HCT116 (cell line): ENCODE results near the gene MIEN1. TPM values are rescaled to one million over a fixed set of nuclear protein-coding genes. Genes with fewer than 3 reads are reported as not detected.

Experiments
- ATAC-seq: fragments of 200-7000 bp; cut with Tn5 transposase; 2 replicates; pipeline ENCODE4 v1.9.1; 2020; ENCODE audit warnings: mild to moderate bottlenecking, moderate library complexity
- Bru-seq: library from RNA; stranded (reverse); fragments of 400-500 nt; gene quantifications from one replicate; lab custom pipeline; 2021; lab: Mats Ljungman, UMichigan
- BruChase-seq, 2 experiments: library from RNA; stranded (reverse); fragments of 400-500 nt; gene quantifications; one replicate each; lab custom pipeline; 2021; lab: Mats Ljungman, UMichigan
- BruUV-seq: library from RNA; stranded (reverse); fragments of 400-500 nt; replicated peaks from 2 replicates; lab custom pipeline; 2021; lab: Mats Ljungman, UMichigan
- CTCF ChIA-PET: fragments of 300-600 bp; sonication (Branson Sonifier 250); formaldehyde crosslinking; loops from one replicate; lab custom pipeline; 2021; ENCODE audit warnings: antibody characterized with exemption; lab: Charles Lee
- POLR2A ChIA-PET: fragments of 300-600, 350-600 bp; sonication (Branson Sonifier 250); formaldehyde crosslinking; loops from one replicate; lab custom pipeline; 2021; ENCODE audit warnings: antibody characterized with exemption; lab: Charles Lee
- RAD21 ChIA-PET, 2 experiments: fragments of 300-600 bp; sonication (Branson Sonifier 250); formaldehyde crosslinking; loops; one replicate each; lab custom pipeline; 2023; ENCODE audit warnings: low total read pairs in 2 of 2; ENCODE audit not compliant: uncharacterized antibody in 2 of 2, unreplicated experiment in 2 of 2, low non-redundant PET in 1 of 2; lab: Charles Lee
- DNase-seq: peaks from one replicate; pipeline ENCODE4 v3.0.0-alpha.2; 2010; ENCODE audit warnings: low read depth, low spot score
- H2AFZ ChIP-seq: fragments of 200-600 bp; shearing (Covaris generic), sonication (generic); 2 replicates; pipeline ENCODE4 v1.6.1; 2017; ENCODE audit warnings: low read depth, mixed run types, mixed read lengths, antibody characterized with exemption, low read length; ENCODE audit not compliant: poor library complexity, severe bottlenecking
- H3K27ac ChIP-seq: 2 replicates; pipeline ENCODE4 v1.5.1; 2012; ENCODE audit warnings: low read depth, low read length
- H3K27me3 ChIP-seq: fragments of 200-600 bp; sonication (generic); 2 replicates; pipeline ENCODE4 v1.6.1; 2016; ENCODE audit warnings: mixed run types, low read length, mixed read lengths; ENCODE audit not compliant: insufficient read depth
- H3K36me3 ChIP-seq, 2 experiments: fragments of 200-500 bp in 1 of 2; fragments of 200-600 bp in 1 of 2; sonication (Bioruptor generic) in 1 of 2; sonication (generic) in 1 of 2; 2 replicates each; pipeline versions ENCODE4 v1.5.1 to v1.6.1; 2014 to 2016; ENCODE audit warnings: low read length in 2 of 2, inconsistent platforms in 1 of 2, mixed read lengths in 1 of 2, mixed run types in 1 of 2; ENCODE audit not compliant: insufficient read depth in 2 of 2, control insufficient read depth in 1 of 2
- H3K4me1 ChIP-seq, 2 experiments: fragments of 200-600 bp in 1 of 2; sonication (generic) in 1 of 2; 2 replicates each; pipeline versions ENCODE4 v1.5.1 to v1.6.1; 2012 to 2017; ENCODE audit warnings: low read length in 2 of 2, inconsistent platforms in 1 of 2, mild to moderate bottlenecking in 1 of 2, mixed read lengths in 1 of 2, mixed run types in 1 of 2, moderate library complexity in 1 of 2; ENCODE audit not compliant: insufficient read depth in 2 of 2, control insufficient read depth in 1 of 2
- H3K4me2 ChIP-seq: fragments of 200-600 bp; sonication (generic); 2 replicates; pipeline ENCODE4 v1.6.1; 2017; ENCODE audit warnings: mixed run types, low read length, mixed read lengths
- H3K4me3 ChIP-seq, 2 experiments: fragments of 200-600 bp in 1 of 2; sonication (generic) in 1 of 2; replicated peaks in 1 of 2; 2 replicates each; pipeline ENCODE4 v1.5.1; 2011 to 2016; ENCODE audit warnings: low read length in 2 of 2, control low read depth in 1 of 2, low read depth in 1 of 2, mild to moderate bottlenecking in 1 of 2, mixed read lengths in 1 of 2, mixed run types in 1 of 2
- H3K79me2 ChIP-seq: fragments of 200-600 bp; sonication (generic); 2 replicates; pipeline ENCODE4 v1.6.1; 2017; ENCODE audit warnings: mild to moderate bottlenecking, mixed run types, low read length, moderate library complexity, mixed read lengths; ENCODE audit not compliant: insufficient read depth
- H3K9ac ChIP-seq: fragments of 200-600 bp; sonication (generic); 2 replicates; pipeline ENCODE4 v1.6.1; 2016; ENCODE audit warnings: low read length, mixed read lengths
- H3K9me2 ChIP-seq: fragments of 200-600 bp; sonication (generic), shearing (Covaris generic); 2 replicates; pipeline ENCODE4 v1.6.1; 2017; ENCODE audit warnings: mixed run types, mild to moderate bottlenecking, moderate library complexity; ENCODE audit not compliant: insufficient read depth
- H3K9me3 ChIP-seq, 2 experiments: fragments of 200-500 bp in 1 of 2; fragments of 200-600 bp in 1 of 2; sonication (Bioruptor generic) in 1 of 2; sonication (generic) in 1 of 2; 2 replicates each; pipeline ENCODE4 v1.6.1; 2014 to 2017; ENCODE audit warnings: low read length in 2 of 2, mixed read lengths in 2 of 2, inconsistent platforms in 1 of 2, low read depth in 1 of 2, mild to moderate bottlenecking in 1 of 2, mixed run types in 1 of 2, moderate library complexity in 1 of 2; ENCODE audit not compliant: control insufficient read depth in 1 of 2, insufficient read depth in 1 of 2
- H4K20me1 ChIP-seq: fragments of 200-600 bp; sonication (generic), shearing (Covaris generic); 2 replicates; pipeline ENCODE4 v1.6.1; 2017; ENCODE audit warnings: mixed run types, mild to moderate bottlenecking, moderate library complexity; ENCODE audit not compliant: insufficient read depth
- CBX3 ChIP-seq: IDR thresholded peaks from 2 replicates; pipeline ENCODE4 v1.6.1; 2012; ENCODE audit warnings: low read depth
- CEBPB ChIP-seq: IDR thresholded peaks from 2 replicates; pipeline ENCODE4 v1.6.1; 2012; ENCODE audit warnings: low read depth
- EGR1 ChIP-seq: IDR thresholded peaks from 2 replicates; pipeline ENCODE4 v1.6.1; 2012; ENCODE audit warnings: low read depth
- ELF1 ChIP-seq: IDR thresholded peaks from 2 replicates; pipeline ENCODE4 v1.6.1; 2012; ENCODE audit warnings: low read depth, borderline replicate concordance
- EZH2 ChIP-seq: fragments of 200-600 bp; sonication (generic); IDR thresholded peaks from 2 replicates; pipeline ENCODE4 v1.6.1; 2017; ENCODE audit warnings: antibody characterized with exemption, mixed run types
- EZH2phosphoT487 ChIP-seq: fragments of 200-600 bp; IDR thresholded peaks from 2 replicates; pipeline ENCODE4 v1.6.1; 2018; ENCODE audit warnings: antibody characterized with exemption, borderline replicate concordance
- FOSL1 ChIP-seq: IDR thresholded peaks from 2 replicates; pipeline ENCODE4 v1.6.1; 2012; ENCODE audit warnings: low read depth
- JUND ChIP-seq: IDR thresholded peaks from 2 replicates; pipeline ENCODE4 v1.6.1; 2012
- POLR2A ChIP-seq: IDR thresholded peaks from 2 replicates; pipeline ENCODE4 v1.7.0; 2011; ENCODE audit warnings: borderline replicate concordance; ENCODE audit not compliant: insufficient read depth, insufficient read length; ENCODE audit errors: extremely low read depth
- POLR2AphosphoS5 ChIP-seq: IDR thresholded peaks from 2 replicates; pipeline ENCODE4 v1.6.1; 2011; ENCODE audit warnings: mild to moderate bottlenecking, low read depth, low read length, moderate library complexity
- RAD21 ChIP-seq: IDR thresholded peaks from 2 replicates; pipeline ENCODE4 v1.6.1; 2012; ENCODE audit warnings: low read depth, mild to moderate bottlenecking
- REST ChIP-seq: IDR thresholded peaks from 2 replicates; pipeline ENCODE4 v1.6.1; 2012; ENCODE audit warnings: low read depth
- SP1 ChIP-seq: IDR thresholded peaks from 2 replicates; pipeline ENCODE4 v1.6.1; 2012; ENCODE audit warnings: low read depth
- SRF ChIP-seq: IDR thresholded peaks from 2 replicates; pipeline ENCODE4 v1.6.1; 2012; ENCODE audit warnings: low read depth
- TCF7L2 ChIP-seq: IDR thresholded peaks from 2 replicates; pipeline ENCODE4 v1.7.0; 2011; ENCODE audit warnings: borderline replicate concordance, inconsistent platforms; ENCODE audit not compliant: insufficient read depth, insufficient read length; ENCODE audit errors: extremely low read depth
- ZFX ChIP-seq: fragments of 450-650 bp; IDR thresholded peaks from 2 replicates; pipeline ENCODE4 v1.6.1; 2017
- ZNF274 ChIP-seq: fragments of 200-500 bp; sonication (Bioruptor generic); IDR thresholded peaks from 2 replicates; pipeline ENCODE4 v1.6.1; 2014; ENCODE audit warnings: mild to moderate bottlenecking, low read depth, low read length, inconsistent platforms
- intact Hi-C: fragments of 100-400 bp; cut with micrococcal nuclease; formaldehyde crosslinking; loops from 2 replicates; pipeline ENCODE4 v1.10.0; 2022
- long read RNA-seq: library from polyadenylated mRNA; unstranded; transcript quantifications from one replicate; pipeline ENCODE4 v2.0.0, GENCODE V29; 2021; ENCODE audit not compliant: unreplicated experiment
- polyA plus RNA-seq: library from polyadenylated mRNA; unstranded; fragments of >200 nt; gene quantifications from 2 replicates; pipeline ENCODE4 v1.2.1, GENCODE V29; 2012; ENCODE audit warnings: missing spikeins
- total RNA-seq: library from RNA; stranded (reverse); gene quantifications from one replicate; pipeline ENCODE4 v1.2.1, GENCODE V29; 2021; ENCODE audit not compliant: unreplicated experiment
- TF ChIP-seq, protein P1 (sequence below): IDR thresholded peaks from 2 replicates; pipeline ENCODE4 v1.6.1; 2011; ENCODE audit warnings: mild to moderate bottlenecking, low read length, moderate library complexity; ENCODE audit not compliant: insufficient replicate concordance; ENCODE audit errors: extremely low read depth
- TF ChIP-seq, protein P2 (sequence below): IDR thresholded peaks from 2 replicates; pipeline ENCODE4 v1.6.1; 2012

MIEN1 gene
- 73.9 TPM for total RNA-seq
- polyA plus RNA-seq, result 96.7 and 109 TPM in 2 replicates
- percentile 86 among the genes with signal in this experiment for Bru-seq, nascent RNA
- percentile 94 among the genes with signal in this experiment for BruChase-seq, experiment 1, labeled RNA remaining after a 6-hour chase
- BruChase-seq, experiment 2, labeled RNA remaining after a 2-hour chase, result percentile 88 among the genes with signal in this experiment
- long read RNA-seq, transcript MIEN1-202 (3 exons, 825 nt), result minor isoform, 13 of 49 reads
- long read RNA-seq, transcript MIEN1-201 (4 exons, 1,006 nt), result major isoform, 31 of 49 reads
- long read RNA-seq, partial matches to known transcripts, result 1 of 49 reads
- long read RNA-seq, other reads (novel, unspliced or antisense), result 0 of 49 reads

GRCh38 chr17:39730095-39730921, at the start of gene MIEN1:
Gene MIEN1 (minus strand): TSS chr17:39730532. CDS start chr17:39730495, 37 bp downstream.
- H3K4me2 ChIP-seq, result peak within 1 kb of the TSS; percentile 78
- H3K79me2 ChIP-seq, result peaks cover 10% of the 10 kb centered on the region; the same call in 1 of the 2 replicates
- H3K4me1 ChIP-seq, result peaks cover 3 to 24% of the 10 kb centered on the region in 2 experiments; a peak in 3 of 4 replicates
- H3K4me3 ChIP-seq, result peak within 1 kb of the TSS; percentile 69 to 73
- ATAC-seq (peak; percentile 89), DNase-seq (peak; percentile 64)
- peak within 1 kb of the TSS; percentile 31 for H2AFZ ChIP-seq
- intact Hi-C loops, result loop anchor here (10.0 kb wide), 1 partner anchor 224 kb away; no protein-coding TSS in a partner anchor
- CTCF ChIA-PET, result interaction anchor here (0.6 to 3.3 kb wide), 21 partner anchors 9 to 335 kb away, joined by 3 to 27 read pairs (median 4); partner anchors contain the start of genes ERBB2 and PGAP3
- RAD21 ChIA-PET, result interaction anchor here in 1 of 2 experiments (1.6 kb wide), 1 partner anchor 42 kb away, joined by 3 read pairs; the partner anchor contains the start of gene PGAP3
- peak within 1 kb of the TSS; percentile 77 for H3K27ac ChIP-seq
- BruUV-seq, result TSS peak; percentile 80
- H3K9me2 ChIP-seq, result no peaks in the 10 kb centered on the region
- peaks cover 3 to 17% of the 10 kb centered on the region in 2 experiments; a peak in 2 of 4 replicates for H3K36me3 ChIP-seq
- no peaks in the 10 kb centered on the region for H3K27me3 ChIP-seq
- H4K20me1 ChIP-seq, result no peaks in the 10 kb centered on the region
- POLR2A ChIA-PET, result interaction anchor here (0.6 to 2.5 kb wide), 4 partner anchors 30 to 152 kb away, joined by 3 to 6 read pairs (median 5); partner anchors contain the start of genes ERBB2 and PGAP3
- no peaks in the 10 kb centered on the region for H3K9me3 ChIP-seq
- peak within 1 kb of the TSS; percentile 82 for H3K9ac ChIP-seq
- no peak for TF ChIP-seq TCF7L2
- TF ChIP-seq EZH2phosphoT487, result no peak
- TF ChIP-seq, protein P1, sequence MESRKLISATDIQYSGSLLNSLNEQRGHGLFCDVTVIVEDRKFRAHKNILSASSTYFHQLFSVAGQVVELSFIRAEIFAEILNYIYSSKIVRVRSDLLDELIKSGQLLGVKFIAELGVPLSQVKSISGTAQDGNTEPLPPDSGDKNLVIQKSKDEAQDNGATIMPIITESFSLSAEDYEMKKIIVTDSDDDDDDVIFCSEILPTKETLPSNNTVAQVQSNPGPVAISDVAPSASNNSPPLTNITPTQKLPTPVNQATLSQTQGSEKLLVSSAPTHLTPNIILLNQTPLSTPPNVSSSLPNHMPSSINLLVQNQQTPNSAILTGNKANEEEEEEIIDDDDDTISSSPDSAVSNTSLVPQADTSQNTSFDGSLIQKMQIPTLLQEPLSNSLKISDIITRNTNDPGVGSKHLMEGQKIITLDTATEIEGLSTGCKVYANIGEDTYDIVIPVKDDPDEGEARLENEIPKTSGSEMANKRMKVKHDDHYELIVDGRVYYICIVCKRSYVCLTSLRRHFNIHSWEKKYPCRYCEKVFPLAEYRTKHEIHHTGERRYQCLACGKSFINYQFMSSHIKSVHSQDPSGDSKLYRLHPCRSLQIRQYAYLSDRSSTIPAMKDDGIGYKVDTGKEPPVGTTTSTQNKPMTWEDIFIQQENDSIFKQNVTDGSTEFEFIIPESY, result no peak
- no peak; the same call in 1 of the 2 replicates for TF ChIP-seq CBX3
- TF ChIP-seq, protein P2, sequence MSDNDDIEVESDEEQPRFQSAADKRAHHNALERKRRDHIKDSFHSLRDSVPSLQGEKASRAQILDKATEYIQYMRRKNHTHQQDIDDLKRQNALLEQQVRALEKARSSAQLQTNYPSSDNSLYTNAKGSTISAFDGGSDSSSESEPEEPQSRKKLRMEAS, result peak; percentile 92
- TF ChIP-seq POLR2AphosphoS5, result peak; percentile 84
- no peak for TF ChIP-seq EGR1
- peak; percentile 59 for TF ChIP-seq SP1
- TF ChIP-seq ZFX, result 0 out of 2 replicates have a peak, but pooled peaks have one; percentile 24
- no peak for TF ChIP-seq CEBPB
- peak; percentile 75 for TF ChIP-seq RAD21
- TF ChIP-seq ZNF274, result no peak
- no peak for TF ChIP-seq FOSL1
- peak; percentile 55 for TF ChIP-seq POLR2A
- no peak for TF ChIP-seq EZH2
- peak; percentile 98; the same call in 1 of the 2 replicates for TF ChIP-seq ELF1
- no peak for TF ChIP-seq JUND
- no peak for TF ChIP-seq SRF
- no peak for TF ChIP-seq REST
